Endodermal cell (in vitro differentiated cells): ENCODE measurements around the gene HOXA1. TPM values are rescaled to one million over a fixed set of nuclear protein-coding genes. Genes with fewer than 3 reads are reported as not detected.

ENCODE experiments used
- DNase-seq: peaks from one replicate; pipeline ENCODE4 v3.0.0-alpha.2; 2017
- H3K27ac ChIP-seq: 2 replicates; pipeline ENCODE4 v1.5.1; 2013; ENCODE audit warnings: mild to moderate bottlenecking, low read depth, low read length, moderate library complexity
- H3K27me3 ChIP-seq: 2 replicates; pipeline ENCODE4 v1.6.1; 2013; ENCODE audit warnings: mild to moderate bottlenecking, low read length, moderate library complexity; ENCODE audit not compliant: insufficient read depth, control insufficient read depth, poor library complexity, severe bottlenecking
- H3K36me3 ChIP-seq: 2 replicates; pipeline ENCODE4 v1.7.0; 2013; ENCODE audit warnings: mild to moderate bottlenecking, low read length, moderate library complexity; ENCODE audit not compliant: control insufficient read depth, insufficient read depth
- H3K4me1 ChIP-seq: one replicate; pipeline ENCODE4 v1.7.0; 2013; ENCODE audit warnings: low read length; ENCODE audit not compliant: control insufficient read depth, insufficient read depth
- H3K4me3 ChIP-seq: 2 replicates; pipeline ENCODE4 v1.5.1; 2013; ENCODE audit warnings: mild to moderate bottlenecking, low read length, moderate library complexity
- H3K9ac ChIP-seq: 2 replicates; pipeline ENCODE4 v1.6.1; 2013; ENCODE audit warnings: mild to moderate bottlenecking, low read length, moderate library complexity; ENCODE audit not compliant: poor library complexity, severe bottlenecking; ENCODE audit errors: extremely low read depth
- H3K9me3 ChIP-seq: 2 replicates; pipeline ENCODE4 v1.6.1; 2013; ENCODE audit warnings: mild to moderate bottlenecking, low read length, moderate library complexity; ENCODE audit not compliant: control insufficient read depth
- H3K27ac Mint-ChIP-seq: 2 replicates; pipeline ENCODE4 v1.8.0; 2020; ENCODE audit warnings: mixed read lengths
- H3K27me3 Mint-ChIP-seq: 2 replicates; pipeline ENCODE4 v1.8.0; 2021; ENCODE audit warnings: mild to moderate bottlenecking, mixed read lengths; ENCODE audit not compliant: insufficient read depth
- H3K36me3 Mint-ChIP-seq: 2 replicates; pipeline ENCODE4 v1.8.0; 2020; ENCODE audit warnings: low read depth, mixed read lengths
- H3K4me1 Mint-ChIP-seq: 2 replicates; pipeline ENCODE4 v1.8.0; 2020; ENCODE audit warnings: mixed read lengths
- H3K4me3 Mint-ChIP-seq: 2 replicates; pipeline ENCODE4 v1.8.0; 2020; ENCODE audit warnings: mild to moderate bottlenecking, moderate library complexity, mixed read lengths
- H3K9me3 Mint-ChIP-seq: 2 replicates; pipeline ENCODE4 v1.8.0; 2020; ENCODE audit warnings: mild to moderate bottlenecking, mixed read lengths
- CTCF ChIP-seq: fragments of 200-600 bp; sonication (generic); conservative IDR thresholded peaks from 2 replicates; pipeline ENCODE4 v1.5.0; 2021; ENCODE audit warnings: antibody characterized with exemption, mild to moderate bottlenecking
- WGBS, 2 experiments: methylation state at CpG; one replicate each; pipeline versions ENCODE4 v1.1.5 to v1.1.7; 2013; ENCODE audit warnings: missing lambda C conversion rate in 2 of 2, mixed read lengths in 1 of 2; ENCODE audit not compliant: insufficient coverage in 1 of 2, insufficient read length in 1 of 2; 5-methylcytosine and 5-hydroxymethylcytosine counted together
- total RNA-seq, 2 donors: library from RNA; stranded (reverse); fragmentation: NEBNext Ultra II Directional in 1 of 2; extraction: Animal tissue kit (Norgen Biotek cat#: 25700) in 1 of 2; gene quantifications; 2 replicates in 1 of 2; 3 replicates in 1 of 2; pipeline ENCODE4 v1.2.1, GENCODE V29; 2021

Gene HOXA1
- total RNA-seq, 2 donors from 2014 or later: not detected

- peaks cover 100% of the 10 kb centered on the region for H3K27me3 Mint-ChIP-seq
- Histone ChIP-seq H3K9me3 (peaks cover 10% of the 10 kb centered on the region), H3K36me3 (no peaks in the 10 kb centered on the region), H3K27me3 (peaks cover 100% of the 10 kb centered on the region), H3K27ac (no peak overlapping the region), H3K4me1 (no peaks in the 10 kb centered on the region), H3K9ac (no peak overlapping the region), H3K4me3 (no peak overlapping the region)
- WGBS, 2 experiments: 18 to 21% methylated on average over 7 of the region's 7 CpGs
- no peaks in the 10 kb centered on the region for H3K36me3 Mint-ChIP-seq
- no peak overlapping the region for H3K27ac Mint-ChIP-seq
- no peak for TF ChIP-seq CTCF
- no peaks in the 10 kb centered on the region for H3K9me3 Mint-ChIP-seq
- DNase-seq: no peak
- H3K4me3 Mint-ChIP-seq: no peak overlapping the region
- peaks cover 4% of the 10 kb centered on the region for H3K4me1 Mint-ChIP-seq
Observed at GRCh38 chr7:27121684-27122076, 25.9 kb upstream of the HOXA1 start.

- no peaks in the 10 kb centered on the region for H3K36me3 Mint-ChIP-seq
- Histone ChIP-seq H3K9me3 (peaks cover 1% of the 10 kb centered on the region), H3K27me3 (peaks cover 100% of the 10 kb centered on the region), H3K36me3 (no peaks in the 10 kb centered on the region), H3K9ac (no peak overlapping the region), H3K4me1 (no peaks in the 10 kb centered on the region), H3K27ac (no peak overlapping the region), H3K4me3 (no peak overlapping the region)
- peaks cover 99% of the 10 kb centered on the region for H3K27me3 Mint-ChIP-seq
- no peak for TF ChIP-seq CTCF
- H3K9me3 Mint-ChIP-seq: no peaks in the 10 kb centered on the region
- 49% methylated on average over 1 of the region's 1 CpG; no CpG with 5 or more reads in 1 of the 2 experiments for WGBS, 2 experiments
- H3K27ac Mint-ChIP-seq: no peak overlapping the region
- H3K4me1 Mint-ChIP-seq: peaks cover 4% of the 10 kb centered on the region
- H3K4me3 Mint-ChIP-seq: no peak overlapping the region
- no peak for DNase-seq
Observed at GRCh38 chr7:27119412-27119911, 23.7 kb upstream of the HOXA1 start.

GRCh38 chr7:27118580-27118979 is 22.8 kb upstream of the HOXA1 start:
- Mint-ChIP-seq H3K9me3 (no peaks in the 10 kb centered on the region), H3K4me3 (no peak overlapping the region), H3K4me1 (peaks cover 4% of the 10 kb centered on the region), H3K27me3 (peaks cover 96% of the 10 kb centered on the region), H3K27ac (no peak overlapping the region), H3K36me3 (no peaks in the 10 kb centered on the region)
- H3K9me3 ChIP-seq: no peaks in the 10 kb centered on the region
- no peaks in the 10 kb centered on the region for H3K4me1 ChIP-seq
- H3K27me3 ChIP-seq: peaks cover 97% of the 10 kb centered on the region
- H3K4me3 ChIP-seq: no peak overlapping the region
- DNase-seq: no peak
- no peak overlapping the region for H3K27ac ChIP-seq
- no peaks in the 10 kb centered on the region for H3K36me3 ChIP-seq
- no peak for TF ChIP-seq CTCF
- no peak overlapping the region for H3K9ac ChIP-seq
- WGBS, 2 experiments: 13% methylated on average over 1 to 3 of the region's 3 CpGs
